GM06990 (cell line): ENCODE results near the gene WNT1.

Experiments used
- DNase-seq: peaks from one replicate; pipeline ENCODE4 v3.0.0-alpha.2; 2011; ENCODE audit not compliant: insufficient read length; ENCODE audit errors: extremely low read depth
- H3K27me3 ChIP-seq: replicated peaks from 2 replicates; pipeline ENCODE4 v1.6.0; 2011; ENCODE audit warnings: low read length; ENCODE audit not compliant: control insufficient read depth, insufficient read depth
- H3K36me3 ChIP-seq: 2 replicates; pipeline ENCODE4 v1.5.1; 2011; ENCODE audit warnings: low read length; ENCODE audit not compliant: control insufficient read depth, insufficient read depth
- H3K4me3 ChIP-seq: replicated peaks from 2 replicates; pipeline ENCODE4 v1.5.1; 2011; ENCODE audit warnings: low read depth, mild to moderate bottlenecking, control low read depth, low read length
- CTCF ChIP-seq: IDR thresholded peaks from 2 replicates; pipeline ENCODE4 v1.5.1; 2011; ENCODE audit warnings: low read length, control low read depth, mild to moderate bottlenecking, inconsistent platforms; ENCODE audit not compliant: insufficient read depth, poor library complexity, severe bottlenecking

The WNT1 gene

GRCh38 chr12:48946205-48946604 is 31.9 kb upstream of the WNT1 start:
- peaks cover 2% of the 10 kb centered on the region for H3K36me3 ChIP-seq
- no peaks in the 10 kb centered on the region for H3K27me3 ChIP-seq
- DNase-seq: no peak
- H3K4me3 ChIP-seq: no peak overlapping the region
- TF ChIP-seq CTCF: no peak

- H3K36me3 ChIP-seq: no peaks in the 10 kb centered on the region; the same call in none of the 2 replicates
- no peaks in the 10 kb centered on the region for H3K27me3 ChIP-seq
- no peak overlapping the region for H3K4me3 ChIP-seq
- DNase-seq: no peak
- no peak for TF ChIP-seq CTCF
Observed at GRCh38 chr12:48946943-48947342, 31.2 kb upstream of the WNT1 start.

- DNase-seq: no peak
- no peaks in the 10 kb centered on the region; the same call in none of the 2 replicates for H3K36me3 ChIP-seq
- no peak for TF ChIP-seq CTCF
- H3K27me3 ChIP-seq: no peaks in the 10 kb centered on the region
- H3K4me3 ChIP-seq: no peak overlapping the region
Observed at GRCh38 chr12:48947727-48948126, 30.4 kb upstream of the WNT1 start.

GRCh38 chr12:48952691-48953090 is 25.4 kb upstream of the WNT1 start:
- TF ChIP-seq CTCF: no peak
- Histone ChIP-seq H3K4me3 (no peak overlapping the region), H3K36me3 (peaks cover 1% of the 10 kb centered on the region; the same call in 1 of the 2 replicates), H3K27me3 (no peaks in the 10 kb centered on the region)
- no peak for DNase-seq

GRCh38 chr12:48954061-48954460 is 24.1 kb upstream of the WNT1 start:
- no peak for DNase-seq
- Histone ChIP-seq H3K36me3 (peaks cover 1% of the 10 kb centered on the region; the same call in 1 of the 2 replicates), H3K4me3 (no peak overlapping the region), H3K27me3 (no peaks in the 10 kb centered on the region)
- TF ChIP-seq CTCF: no peak
